ENCODE results near the gene ZNRF4.

DNA sequence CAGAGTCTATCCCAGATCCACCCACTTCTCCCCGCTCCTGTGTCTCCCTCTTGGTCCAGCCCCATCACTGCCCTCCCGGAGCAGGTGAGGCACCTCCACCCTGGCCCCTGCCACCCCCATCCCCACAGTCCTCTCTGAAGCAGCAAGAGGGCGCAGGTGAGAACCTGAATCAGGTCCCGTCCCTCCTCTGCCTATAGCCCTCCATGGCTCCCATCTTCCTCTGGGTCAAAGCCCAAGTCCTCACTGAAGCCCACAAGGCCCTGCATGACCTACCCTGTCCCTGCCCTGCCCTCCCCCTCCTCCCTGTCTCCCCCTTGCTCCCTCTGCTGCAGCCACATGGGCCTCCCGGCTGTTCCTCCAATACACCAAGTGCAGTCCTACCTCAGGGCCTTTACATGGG is 10.8 kb upstream of the ZNRF4 start:
- TF ChIP-seq POLR2A (IDR thresholded peaks at IDR 0.05) = no peak
- TF ChIP-seq, protein P1, sequence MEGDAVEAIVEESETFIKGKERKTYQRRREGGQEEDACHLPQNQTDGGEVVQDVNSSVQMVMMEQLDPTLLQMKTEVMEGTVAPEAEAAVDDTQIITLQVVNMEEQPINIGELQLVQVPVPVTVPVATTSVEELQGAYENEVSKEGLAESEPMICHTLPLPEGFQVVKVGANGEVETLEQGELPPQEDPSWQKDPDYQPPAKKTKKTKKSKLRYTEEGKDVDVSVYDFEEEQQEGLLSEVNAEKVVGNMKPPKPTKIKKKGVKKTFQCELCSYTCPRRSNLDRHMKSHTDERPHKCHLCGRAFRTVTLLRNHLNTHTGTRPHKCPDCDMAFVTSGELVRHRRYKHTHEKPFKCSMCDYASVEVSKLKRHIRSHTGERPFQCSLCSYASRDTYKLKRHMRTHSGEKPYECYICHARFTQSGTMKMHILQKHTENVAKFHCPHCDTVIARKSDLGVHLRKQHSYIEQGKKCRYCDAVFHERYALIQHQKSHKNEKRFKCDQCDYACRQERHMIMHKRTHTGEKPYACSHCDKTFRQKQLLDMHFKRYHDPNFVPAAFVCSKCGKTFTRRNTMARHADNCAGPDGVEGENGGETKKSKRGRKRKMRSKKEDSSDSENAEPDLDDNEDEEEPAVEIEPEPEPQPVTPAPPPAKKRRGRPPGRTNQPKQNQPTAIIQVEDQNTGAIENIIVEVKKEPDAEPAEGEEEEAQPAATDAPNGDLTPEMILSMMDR (IDR thresholded peaks at IDR 0.05) = no peak

Data from uterus (tissue), 2 donors.